Stimulated activated naive CD4-positive, alpha-beta T cell (primary cell): ENCODE results near the gene ITGA4.
A peak's percentile ranks its signal among the peaks of the same experiment; 100 is the strongest.

Source experiments
- DNase-seq, 6 experiments: peaks; one replicate each; lab custom pipeline; 2025; lab: John Stamatoyannopoulos, UW

The ITGA4 gene

GRCh38 chr2:181515719-181516118, 58.5 kb downstream of the ITGA4 start:
- DNase-seq = no peak

GRCh38 chr2:181516992-181517391, 59.8 kb downstream of the ITGA4 start:
- DNase-seq = no peak

- peak in 1 of 6 experiments; percentile 2 for DNase-seq
These were observed 60.6 kb downstream of the ITGA4 start for GRCh38 chr2:181517685-181518301.

DNA sequence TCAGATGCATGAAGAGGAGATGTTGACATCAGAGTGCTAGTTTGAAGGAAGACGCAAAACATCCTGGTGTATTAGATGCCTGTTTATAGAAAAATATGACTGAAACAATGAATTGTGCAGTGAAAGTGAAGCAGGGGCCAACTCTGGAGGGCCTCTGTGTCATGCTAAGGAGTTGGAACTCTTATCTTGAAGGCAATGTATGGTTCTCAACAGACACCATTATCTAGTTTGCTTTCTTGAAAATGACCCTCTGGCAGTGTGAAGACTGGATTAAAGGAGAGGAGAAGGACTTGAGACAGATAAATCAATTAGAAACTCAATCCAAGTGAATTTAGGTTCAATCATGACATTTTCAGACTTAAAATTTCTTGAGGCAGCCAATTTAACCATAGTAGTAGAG, 63.1 kb downstream of the ITGA4 start:
- DNase-seq = no peak

DNA sequence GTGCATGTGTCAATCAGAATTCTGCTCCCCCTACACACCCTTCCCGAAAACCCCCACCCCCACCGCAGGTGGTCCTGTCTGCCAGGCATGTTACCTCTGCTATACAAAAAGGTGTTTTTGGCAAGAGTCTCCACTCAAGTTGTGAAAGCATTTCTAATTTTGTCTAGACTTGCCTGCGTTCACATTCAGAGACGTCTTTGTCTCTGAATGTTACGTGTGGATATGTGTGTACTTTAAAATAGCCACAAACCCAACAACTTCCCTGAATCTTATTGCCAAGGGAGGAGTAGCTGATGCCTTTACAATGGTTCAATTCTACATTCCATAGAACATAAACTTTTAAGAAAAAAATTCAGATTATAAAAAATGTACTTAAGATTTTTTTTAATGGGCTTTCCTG, 66.6 kb downstream of the ITGA4 start:
- no peak for DNase-seq

- DNase-seq = no peak
These were observed 68.8 kb downstream of the ITGA4 start for GRCh38 chr2:181526014-181526413.

DNA sequence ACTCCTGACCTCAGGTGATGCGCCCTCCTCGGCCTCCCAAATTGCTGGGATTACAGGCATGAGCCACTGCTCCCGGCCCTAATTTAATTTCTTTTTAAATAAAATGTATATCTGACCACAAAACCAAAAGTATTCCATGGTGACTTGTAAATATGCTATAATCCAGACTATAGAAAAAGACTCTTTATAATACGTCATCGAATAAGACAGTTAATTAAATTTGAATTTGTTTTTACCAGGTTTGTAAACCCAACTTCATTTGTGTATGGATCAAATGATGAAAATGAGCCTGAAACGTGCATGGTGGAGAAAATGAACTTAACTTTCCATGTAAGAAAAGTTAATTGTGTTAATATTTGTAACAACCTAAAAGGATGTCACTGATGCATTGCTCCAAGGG, 69.9 kb downstream of the ITGA4 start:
- DNase-seq = no peak

GRCh38 chr2:181528441-181528840, 71.3 kb downstream of the ITGA4 start:
- no peak for DNase-seq

GRCh38 chr2:181536730-181537129, 79.5 kb downstream of the ITGA4 start:
- no peak for DNase-seq

- no peak for DNase-seq
These were observed 83.2 kb downstream of the ITGA4 start for GRCh38 chr2:181540421-181540820.

DNA sequence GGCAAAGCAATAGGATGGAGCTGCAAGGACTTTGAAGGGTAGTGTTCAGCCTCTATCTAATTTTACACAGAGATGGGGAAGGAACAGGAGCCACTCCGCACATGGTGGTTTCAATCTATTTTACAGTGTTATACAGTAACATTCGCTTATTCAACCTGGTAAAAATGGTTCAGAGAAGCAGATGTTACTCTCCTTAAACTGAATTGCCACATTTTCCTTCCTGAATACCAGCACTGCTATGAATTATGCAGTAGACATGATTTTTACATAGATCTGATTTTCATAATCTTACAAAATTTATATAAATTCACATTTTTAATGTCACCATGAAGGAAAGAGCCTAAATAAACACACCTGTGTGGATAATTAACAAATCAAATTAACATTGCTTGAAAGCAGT, 85.0 kb downstream of the ITGA4 start:
- no peak for DNase-seq

DNA sequence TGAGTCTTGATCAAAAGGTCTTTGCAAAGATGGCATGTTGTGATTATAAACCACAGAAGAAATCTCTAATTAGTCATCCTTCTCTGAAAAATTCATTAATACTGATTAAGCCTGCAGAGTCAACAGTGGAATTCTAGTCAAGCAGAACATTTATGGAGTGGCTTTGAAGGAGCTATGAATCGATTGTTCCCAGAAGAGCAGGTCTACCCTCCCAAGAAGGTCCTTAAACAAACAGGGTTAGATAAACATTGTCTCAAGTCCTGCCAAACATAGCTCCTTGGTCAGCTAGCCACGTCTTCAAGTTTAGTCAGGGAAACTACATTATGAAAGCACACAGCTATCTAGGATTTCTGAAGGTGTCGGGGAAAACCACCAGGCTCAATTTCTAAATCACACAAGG, 88.9 kb downstream of the ITGA4 start:
- DNase-seq = no peak

- DNase-seq = no peak
These were observed 95.6 kb downstream of the ITGA4 start for GRCh38 chr2:181552808-181553207.

GRCh38 chr2:181553244-181553643, 96.1 kb downstream of the ITGA4 start:
- DNase-seq = no peak

- no peak for DNase-seq
These were observed 97.1 kb downstream of the ITGA4 start for GRCh38 chr2:181554061-181554830.

GRCh38 chr2:181558371-181558770, 101.2 kb downstream of the ITGA4 start:
- no peak for DNase-seq

DNA sequence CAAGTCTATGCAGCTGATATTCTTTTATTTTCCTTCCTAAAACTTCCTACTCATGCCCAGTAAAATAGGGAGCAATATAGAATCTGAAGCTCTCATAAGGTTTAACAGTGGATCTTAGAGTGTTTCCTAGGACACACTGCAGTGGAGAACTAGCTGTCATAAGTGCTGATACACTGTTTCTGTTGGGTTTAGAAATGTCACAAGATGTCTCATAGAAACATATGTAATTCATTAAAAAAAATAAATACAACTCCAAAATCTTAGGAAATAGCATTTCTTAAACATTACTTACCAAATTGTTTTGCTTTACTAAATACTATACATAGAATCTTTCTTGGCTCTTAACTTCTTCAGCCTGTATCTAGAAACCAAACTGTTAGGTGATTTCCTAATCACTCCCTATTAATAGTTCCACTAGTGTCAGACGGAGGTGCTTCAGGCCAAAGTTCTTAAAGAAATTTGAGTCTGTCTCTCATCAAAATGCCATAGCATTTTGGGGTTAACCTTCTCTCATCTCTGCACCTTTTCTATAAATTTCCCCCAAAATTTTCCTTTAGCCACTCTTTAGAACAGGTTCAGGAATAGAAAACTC, 106.0 kb downstream of the ITGA4 start:
- DNase-seq = no peak

- DNase-seq = no peak
These were observed 109.3 kb downstream of the ITGA4 start for GRCh38 chr2:181566334-181567032.

DNA sequence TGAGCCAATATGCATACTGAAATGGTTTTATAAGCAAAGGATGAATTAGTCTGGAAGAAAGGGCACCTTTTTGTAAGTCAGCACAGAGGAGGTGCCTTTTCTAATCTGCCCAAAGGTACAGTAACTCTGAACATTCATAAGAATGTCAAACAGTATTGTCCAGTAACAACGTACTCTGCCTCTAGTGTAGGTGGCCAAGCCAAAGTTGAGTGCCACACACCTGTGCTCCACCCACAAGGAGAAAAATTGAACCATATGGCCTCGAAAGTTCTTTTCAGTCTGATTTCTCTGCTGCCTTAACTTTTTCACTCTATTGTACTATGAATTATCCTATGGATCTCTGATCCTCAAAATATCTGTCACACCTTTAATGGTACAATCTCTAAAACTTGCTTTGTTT, 112.9 kb downstream of the ITGA4 start:
- no peak for DNase-seq

- no peak for DNase-seq
These were observed 113.9 kb downstream of the ITGA4 start for GRCh38 chr2:181570833-181571661.

- DNase-seq = no peak
These were observed 116.1 kb downstream of the ITGA4 start for GRCh38 chr2:181573140-181573736.
